DMS53 treated with DMSO at 0.1 percent for 48 hours (cell line): Measurements from ENCODE around the gene ARHGAP12.

ENCODE experiments used
- DNase-seq: peaks from one replicate; lab custom pipeline; 2025; ENCODE audit not compliant: unreplicated experiment; lab: John Stamatoyannopoulos, UW

The ARHGAP12 gene

DNA sequence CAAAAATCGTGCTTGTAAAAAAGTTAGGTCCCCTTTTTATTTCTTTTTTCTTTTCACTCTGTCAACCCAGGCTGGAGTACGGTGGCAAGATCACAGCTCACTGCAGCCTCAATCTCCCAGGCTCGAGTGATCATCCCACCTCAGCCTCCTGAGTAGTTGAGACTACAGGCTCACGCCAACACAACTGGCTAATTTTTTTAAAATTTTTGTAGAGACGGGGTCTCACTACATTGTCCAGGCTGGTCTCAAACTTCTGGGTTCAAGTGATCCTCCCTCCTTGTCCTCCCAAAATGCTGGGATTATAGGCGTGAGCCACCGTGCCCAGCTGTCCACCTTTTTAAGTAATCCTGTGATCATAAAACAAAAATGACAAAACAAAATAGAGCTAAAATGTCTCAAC is 19.4 kb upstream of the ARHGAP12 start:
- DNase-seq = no peak

GRCh38 chr10:31947144-31947926 is 18.7 kb upstream of the ARHGAP12 start:
- DNase-seq = peak; percentile 71

DNA sequence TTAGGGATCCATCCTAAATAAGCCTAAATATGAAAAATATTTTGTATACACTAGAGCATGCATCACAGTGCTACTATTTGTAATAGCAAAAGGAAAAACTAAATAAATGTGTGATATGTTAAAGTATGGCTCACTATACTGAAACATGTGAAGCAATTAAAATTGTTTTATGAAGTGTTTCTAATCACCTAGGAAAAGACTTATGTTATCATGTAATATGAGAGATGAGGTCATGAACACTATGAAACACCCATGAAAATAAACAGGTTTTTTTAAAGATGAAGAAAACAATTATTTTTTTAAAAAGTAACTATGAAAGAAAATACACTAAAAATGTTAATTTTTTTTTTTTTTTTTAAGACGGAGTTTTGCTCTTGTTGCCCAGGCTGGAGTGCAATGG is 16.8 kb upstream of the ARHGAP12 start:
- no peak for DNase-seq

- DNase-seq = no peak
Measured at GRCh38 chr10:31944071-31944433, 15.4 kb upstream of the ARHGAP12 start.

- peak; percentile 38 for DNase-seq
Measured at GRCh38 chr10:31942892-31943291, 14.3 kb upstream of the ARHGAP12 start.

- no peak for DNase-seq
Measured at GRCh38 chr10:31942435-31942834, 13.8 kb upstream of the ARHGAP12 start.

GRCh38 chr10:31940839-31941653 is 12.4 kb upstream of the ARHGAP12 start:
- peak; percentile 52 for DNase-seq

DNA sequence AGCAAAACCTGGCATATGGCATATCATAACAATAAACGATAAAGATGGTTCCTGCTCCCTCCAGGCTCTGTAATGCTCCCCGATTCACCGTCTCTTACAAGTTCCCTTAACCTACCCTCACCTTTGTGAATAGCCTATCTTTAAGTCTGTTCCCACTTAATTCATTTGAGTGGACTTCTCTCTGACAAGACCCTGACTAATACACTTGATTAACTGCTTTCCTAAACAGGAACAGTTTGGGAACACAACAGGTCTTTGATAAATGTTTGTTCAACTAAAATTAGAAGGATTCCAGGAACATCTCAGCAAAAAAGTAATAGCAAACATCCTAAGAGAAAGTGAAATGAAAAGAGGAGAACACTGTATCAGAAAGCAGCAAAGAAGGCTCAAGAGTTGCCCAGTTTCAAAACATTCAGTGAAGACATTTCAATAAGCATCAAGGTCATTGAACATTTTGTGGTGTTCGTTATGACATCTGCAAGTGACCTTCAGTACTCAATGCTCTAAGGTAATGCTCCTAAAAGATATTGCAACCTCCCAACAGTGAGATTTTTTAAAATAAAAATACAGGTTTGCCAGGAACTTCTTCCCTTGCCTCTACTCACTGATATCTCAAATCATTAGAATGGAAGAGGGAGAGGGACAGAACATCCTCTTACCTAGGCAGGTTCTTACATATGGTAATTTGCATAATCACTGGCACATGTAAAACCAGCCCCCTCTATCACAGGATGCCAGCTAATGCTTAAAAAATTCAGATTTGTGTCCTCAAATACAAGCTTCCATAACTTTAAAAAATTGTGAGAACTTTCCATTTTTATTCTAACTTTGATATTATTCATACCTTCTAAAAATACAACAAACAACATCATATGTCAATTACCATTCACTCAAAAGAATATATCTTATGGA is 11.4 kb upstream of the ARHGAP12 start:
- DNase-seq = no peak

- DNase-seq = no peak
Measured at GRCh38 chr10:31937371-31937770, 8.7 kb upstream of the ARHGAP12 start.

DNA sequence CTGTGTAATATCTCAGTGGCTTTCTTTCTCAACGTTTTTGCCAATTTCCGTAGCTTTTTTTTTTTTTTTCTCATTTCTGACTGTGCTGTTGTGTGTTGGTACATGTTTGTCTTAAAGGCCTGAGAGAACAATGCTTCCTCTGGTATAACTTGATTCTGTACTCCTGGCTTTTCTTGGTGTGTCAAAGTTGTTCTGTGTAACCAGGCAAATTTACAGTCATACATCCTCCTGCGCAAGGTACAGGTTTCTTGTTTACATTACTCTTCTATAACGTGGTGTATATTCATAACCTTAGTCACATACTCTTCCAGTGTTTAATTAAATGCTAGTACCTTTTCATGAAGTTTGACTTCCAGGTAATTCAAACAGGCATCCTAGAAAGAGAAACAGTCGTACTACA is 8.3 kb upstream of the ARHGAP12 start:
- peak; percentile 62 for DNase-seq

- no peak for DNase-seq
Measured at GRCh38 chr10:31936086-31936485, 7.5 kb upstream of the ARHGAP12 start.

DNA sequence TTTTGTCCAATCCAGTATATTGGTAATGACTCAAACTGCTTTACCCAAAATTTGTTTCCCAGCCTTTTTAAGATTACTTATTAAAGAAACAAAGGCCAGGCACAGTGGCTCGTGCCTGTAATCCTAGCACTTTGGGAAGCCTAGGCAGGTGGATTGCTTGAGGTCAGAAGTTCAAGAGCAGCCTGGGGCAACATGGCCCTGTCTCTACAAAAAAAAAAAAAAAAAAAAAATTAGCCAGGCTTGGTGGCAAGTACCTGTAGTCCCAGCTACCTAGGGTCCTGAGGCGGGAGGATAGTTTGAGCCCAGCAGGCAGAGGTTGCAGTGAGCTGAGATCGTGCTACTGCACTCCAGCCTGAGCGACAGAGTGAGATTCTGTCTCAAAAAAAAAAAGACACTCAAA is 7.0 kb upstream of the ARHGAP12 start:
- no peak for DNase-seq

- peak; percentile 14 for DNase-seq
Measured at GRCh38 chr10:31932838-31933237, 4.2 kb upstream of the ARHGAP12 start.

- no peak for DNase-seq
Measured at GRCh38 chr10:31930856-31931255, 2.2 kb upstream of the ARHGAP12 start.

DNA sequence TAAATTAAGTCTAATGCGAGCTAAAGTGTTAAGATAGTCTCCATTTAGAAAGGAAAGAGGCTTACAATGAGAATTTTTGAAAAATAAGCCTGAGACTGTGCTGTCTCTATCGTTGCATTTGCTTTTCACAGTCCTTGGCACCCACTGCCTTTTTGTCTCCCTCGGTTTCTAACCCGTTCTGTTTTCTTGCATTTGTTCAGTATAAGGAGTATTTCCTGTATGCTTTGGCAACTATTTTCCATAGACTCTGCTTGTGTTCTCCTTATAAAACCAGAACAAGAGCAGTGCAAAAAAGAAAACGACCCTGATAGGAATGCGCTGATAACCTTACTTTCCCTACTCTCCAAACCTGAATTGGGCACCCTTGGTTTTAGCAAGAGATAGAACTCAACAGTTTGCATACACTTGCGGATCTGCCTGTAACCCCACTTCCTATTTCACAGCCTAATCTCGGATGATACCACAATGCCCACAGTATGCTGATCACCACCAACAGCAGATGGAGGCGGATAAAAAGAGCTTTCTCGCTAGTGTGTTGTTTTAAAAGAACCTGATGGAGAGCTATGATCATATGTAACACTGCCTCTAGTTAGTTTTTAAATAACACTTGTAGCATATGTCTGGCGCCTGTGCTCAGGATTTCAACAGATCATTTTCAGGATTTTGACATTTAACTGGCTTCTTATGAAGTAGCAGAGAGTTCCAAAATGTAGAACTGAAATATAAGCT is 1.6 kb upstream of the ARHGAP12 start:
- DNase-seq = peak; percentile 49

- DNase-seq = peak; percentile 64
Measured at GRCh38 chr10:31929261-31930022, 811 bp upstream of the ARHGAP12 start.

GRCh38 chr10:31927884-31928548 is 615 bp downstream of the ARHGAP12 start:
- peak; percentile 18 for DNase-seq

DNA sequence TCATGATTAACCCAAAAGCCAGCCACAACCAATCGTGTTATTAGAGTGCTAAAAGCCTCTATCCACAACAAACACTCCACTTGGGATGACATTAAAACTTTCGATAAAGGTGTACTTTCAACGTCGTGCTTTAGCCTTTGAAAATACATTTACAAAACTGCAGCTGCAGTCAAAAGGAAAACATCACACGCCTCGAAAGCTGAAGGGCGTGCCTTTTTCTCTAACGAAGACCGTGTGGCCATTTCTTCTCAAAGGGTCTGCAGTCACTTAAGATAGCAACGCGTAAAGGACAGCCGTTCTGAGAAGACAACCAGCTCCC is 1.1 kb downstream of the ARHGAP12 start:
- DNase-seq = no peak

- no peak for DNase-seq
Measured at GRCh38 chr10:31926765-31927564, 1.7 kb downstream of the ARHGAP12 start.
